Measurements from ENCODE around the gene IFIT1.

Gene IFIT1

DNA sequence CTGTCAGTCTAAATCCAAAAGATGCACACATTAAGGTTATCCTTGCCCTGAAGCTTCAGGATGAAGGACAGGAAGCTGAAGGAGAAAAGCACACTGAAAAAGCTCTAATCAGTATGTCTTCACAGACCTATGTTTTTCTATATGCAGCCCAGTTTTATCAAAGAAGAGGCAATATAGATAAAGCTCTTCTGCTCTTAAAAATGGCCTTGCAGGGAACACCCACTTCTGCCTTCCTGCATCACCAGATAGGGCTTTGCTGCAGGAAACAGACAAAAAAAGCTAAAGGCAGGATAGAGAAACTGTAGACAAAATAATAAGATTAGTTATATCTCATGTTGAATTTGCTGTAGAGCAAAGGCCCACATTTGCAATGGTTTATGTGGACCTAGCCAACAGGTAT lies 29.5 kb upstream of the IFIT1 start:
- POLR2A ChIA-PET = no interaction called here
- Histone ChIP-seq H3K27ac (ENCODE audit: extremely low read depth, low read depth, low read length) (no peak overlapping the region), H3K36me3 (ENCODE audit: control insufficient read depth in 2 of 2, insufficient read depth in 1 of 2, low read length in 2 of 2) (no peaks in the 10 kb centered on the region), H3K9me3 (ENCODE audit: control insufficient read depth, insufficient read depth, low read depth, low read length) (no peaks in the 10 kb centered on the region), H3K4me1 (ENCODE audit: control insufficient read depth, insufficient read depth, low read length) (no peaks in the 10 kb centered on the region), H3K4me3 (ENCODE audit: low read depth, low read length) (no peak overlapping the region)
- CTCF ChIA-PET = interaction anchor here (0.5 to 1.6 kb wide), 3 partner anchors 26 to 114 kb away, joined by 3 to 4 read pairs (median 3); no protein-coding TSS in a partner anchor
- no peak for TF ChIP-seq KLF1 (tag by site-specific recombination; IDR thresholded peaks at IDR 0.05)
- no peak for TF ChIP-seq ZBTB48 (tag by site-specific recombination; IDR thresholded peaks at IDR 0.05)
- no peak for TF ChIP-seq ZNF202 (tag by site-specific recombination; IDR thresholded peaks at IDR 0.05; ENCODE audit: borderline replicate concordance)
- TF ChIP-seq ZNF354C (tag by site-specific recombination; IDR thresholded peaks at IDR 0.05; ENCODE audit: borderline replicate concordance, low read depth) = no peak
- TF ChIP-seq ZNF292 (tag by site-specific recombination; IDR thresholded peaks at IDR 0.05; ENCODE audit: borderline replicate concordance, low read depth) = no peak
- TF ChIP-seq ZNF571 (tag by site-specific recombination; IDR thresholded peaks at IDR 0.05) = no peak
- TF ChIP-seq ZNF19 (tag by site-specific recombination; IDR thresholded peaks at IDR 0.05; ENCODE audit: low read depth) = no peak
- TF ChIP-seq ZNF211 (tag by site-specific recombination; IDR thresholded peaks at IDR 0.05; ENCODE audit: low read depth) = no peak
- no peak for TF ChIP-seq ZNF394 (tag by site-specific recombination; IDR thresholded peaks at IDR 0.05; ENCODE audit: borderline replicate concordance)
- TF ChIP-seq, protein P1, sequence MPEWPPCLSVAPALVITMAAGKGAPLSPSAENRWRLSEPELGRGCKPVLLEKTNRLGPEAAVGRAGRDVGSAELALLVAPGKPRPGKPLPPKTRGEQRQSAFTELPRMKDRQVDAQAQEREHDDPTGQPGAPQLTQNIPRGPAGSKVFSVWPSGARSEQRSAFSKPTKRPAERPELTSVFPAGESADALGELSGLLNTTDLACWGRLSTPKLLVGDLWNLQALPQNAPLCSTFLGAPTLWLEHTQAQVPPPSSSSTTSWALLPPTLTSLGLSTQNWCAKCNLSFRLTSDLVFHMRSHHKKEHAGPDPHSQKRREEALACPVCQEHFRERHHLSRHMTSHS (tag by site-specific recombination; IDR thresholded peaks at IDR 0.05) = no peak
- TF ChIP-seq KLF8 (tag by site-specific recombination; IDR thresholded peaks at IDR 0.05) = no peak
- no peak for TF ChIP-seq ZNF501 (tag by site-specific recombination; IDR thresholded peaks at IDR 0.05)
- no peak for TF ChIP-seq ZNF473 (tag by site-specific recombination; IDR thresholded peaks at IDR 0.05)
- TF ChIP-seq ZNF626 (tag by site-specific recombination; IDR thresholded peaks at IDR 0.05) = no peak
- no peak for TF ChIP-seq MEIS1 (CRISPR knock-in tag; IDR thresholded peaks at IDR 0.05; ENCODE audit: borderline replicate concordance)
- TF ChIP-seq, protein P2, sequence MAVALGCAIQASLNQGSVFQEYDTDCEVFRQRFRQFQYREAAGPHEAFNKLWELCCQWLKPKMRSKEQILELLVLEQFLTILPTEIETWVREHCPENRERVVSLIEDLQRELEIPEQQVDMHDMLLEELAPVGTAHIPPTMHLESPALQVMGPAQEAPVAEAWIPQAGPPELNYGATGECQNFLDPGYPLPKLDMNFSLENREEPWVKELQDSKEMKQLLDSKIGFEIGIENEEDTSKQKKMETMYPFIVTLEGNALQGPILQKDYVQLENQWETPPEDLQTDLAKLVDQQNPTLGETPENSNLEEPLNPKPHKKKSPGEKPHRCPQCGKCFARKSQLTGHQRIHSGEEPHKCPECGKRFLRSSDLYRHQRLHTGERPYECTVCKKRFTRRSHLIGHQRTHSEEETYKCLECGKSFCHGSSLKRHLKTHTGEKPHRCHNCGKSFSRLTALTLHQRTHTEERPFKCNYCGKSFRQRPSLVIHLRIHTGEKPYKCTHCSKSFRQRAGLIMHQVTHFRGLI (tag by site-specific recombination; IDR thresholded peaks at IDR 0.05) = no peak
- TF ChIP-seq, protein P3, sequence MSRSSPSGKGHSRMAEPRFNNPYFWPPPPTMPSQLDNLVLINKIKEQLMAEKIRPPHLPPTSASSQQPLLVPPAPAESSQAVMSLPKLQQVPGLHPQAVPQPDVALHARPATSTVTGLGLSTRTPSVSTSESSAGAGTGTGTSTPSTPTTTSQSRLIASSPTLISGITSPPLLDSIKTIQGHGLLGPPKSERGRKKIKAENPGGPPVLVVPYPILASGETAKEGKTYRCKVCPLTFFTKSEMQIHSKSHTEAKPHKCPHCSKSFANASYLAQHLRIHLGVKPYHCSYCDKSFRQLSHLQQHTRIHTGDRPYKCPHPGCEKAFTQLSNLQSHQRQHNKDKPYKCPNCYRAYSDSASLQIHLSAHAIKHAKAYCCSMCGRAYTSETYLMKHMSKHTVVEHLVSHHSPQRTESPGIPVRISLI (tag by site-specific recombination; IDR thresholded peaks at IDR 0.05) = no peak
- TF ChIP-seq EGR2 (tag by site-specific recombination; IDR thresholded peaks at IDR 0.05; ENCODE audit: low read depth) = no peak
- no peak for TF ChIP-seq ZNF132 (tag by site-specific recombination; IDR thresholded peaks at IDR 0.05; ENCODE audit: borderline replicate concordance)
- TF ChIP-seq ZNF335 (tag by site-specific recombination; conservative IDR thresholded peaks at IDR 0.05) = no peak

DNA sequence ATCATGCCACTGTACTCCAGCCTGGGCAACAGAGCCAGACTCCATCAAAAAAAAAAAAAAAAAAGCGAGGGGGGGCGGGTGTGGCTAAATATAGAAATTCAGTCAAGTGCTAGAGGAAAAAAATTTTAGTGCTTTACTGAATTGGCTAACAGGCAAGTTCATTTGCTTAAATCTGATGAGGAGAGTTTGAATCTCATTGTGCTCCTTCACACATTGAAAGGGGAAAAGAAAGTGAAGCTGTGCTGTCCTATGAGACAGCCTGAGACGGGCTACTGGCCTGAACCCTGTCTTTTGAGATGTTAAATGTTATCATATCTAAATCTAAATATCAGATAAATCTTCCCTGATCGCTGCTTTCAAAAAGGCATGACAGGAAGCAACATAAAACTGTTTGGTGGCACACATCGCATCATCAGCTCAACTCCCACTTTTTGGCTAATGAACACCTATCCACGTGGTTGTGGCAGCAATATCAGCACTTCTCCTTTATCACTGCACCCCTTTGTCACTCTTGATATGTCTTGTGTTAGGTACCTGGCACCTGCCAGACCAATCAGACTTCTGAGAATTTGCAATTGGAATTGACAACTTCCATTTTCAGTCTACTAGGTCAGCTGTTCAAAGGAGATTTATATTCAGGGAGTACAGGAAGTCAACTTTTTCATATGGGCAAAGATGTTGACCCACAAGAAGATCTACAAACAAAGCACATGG lies 28.5 kb upstream of the IFIT1 start:
- H3K9me3 ChIP-seq (ENCODE audit: control insufficient read depth, insufficient read depth, low read depth, low read length) = no peaks in the 10 kb centered on the region
- ChIA-PET CTCF (interaction anchor here (1.0 to 1.6 kb wide), 3 partner anchors 17 to 100 kb away, joined by 3 read pairs; no protein-coding TSS in a partner anchor), POLR2A (no interaction called here)
- no peak overlapping the region for H3K27ac ChIP-seq (ENCODE audit: extremely low read depth, low read depth, low read length)
- TF ChIP-seq ZEB2 (tag by site-specific recombination; IDR thresholded peaks at IDR 0.05) (no peak), ZNF530 (tag by site-specific recombination; IDR thresholded peaks at IDR 0.05; ENCODE audit: low read depth) (no peak), ZNF843 (tag by site-specific recombination; IDR thresholded peaks at IDR 0.05) (no peak), ZIC2 (tag by site-specific recombination; IDR thresholded peaks at IDR 0.05) (no peak), ZNF561 (tag by site-specific recombination; IDR thresholded peaks at IDR 0.05; ENCODE audit: borderline replicate concordance) (no peak)
- no peaks in the 10 kb centered on the region for H3K4me1 ChIP-seq (ENCODE audit: control insufficient read depth, insufficient read depth, low read length)
- no peak overlapping the region for H3K4me3 ChIP-seq (ENCODE audit: low read depth, low read length)
- H3K36me3 ChIP-seq (ENCODE audit: control insufficient read depth in 2 of 2, insufficient read depth in 1 of 2, low read length in 2 of 2) = no peaks in the 10 kb centered on the region

Data from HEK293 (cell line).